Hematopoietic multipotent progenitor cell treated with erythropoietin and hydrocortisone succinate and interleukin-3 and kit ligand, for 17 days (in vitro differentiated cells): ENCODE measurements around the gene PYGO1.
"Not testable (repeated sequence)": the region's sequence is repeated elsewhere in the genome, so short reads cannot be mapped to it uniquely, and the experiment has no call there.

Source experiments
- DNase-seq: peaks from one replicate; pipeline ENCODE4 v3.0.0-alpha.2; 2015; ENCODE audit warnings: low spot score

Gene PYGO1

DNA sequence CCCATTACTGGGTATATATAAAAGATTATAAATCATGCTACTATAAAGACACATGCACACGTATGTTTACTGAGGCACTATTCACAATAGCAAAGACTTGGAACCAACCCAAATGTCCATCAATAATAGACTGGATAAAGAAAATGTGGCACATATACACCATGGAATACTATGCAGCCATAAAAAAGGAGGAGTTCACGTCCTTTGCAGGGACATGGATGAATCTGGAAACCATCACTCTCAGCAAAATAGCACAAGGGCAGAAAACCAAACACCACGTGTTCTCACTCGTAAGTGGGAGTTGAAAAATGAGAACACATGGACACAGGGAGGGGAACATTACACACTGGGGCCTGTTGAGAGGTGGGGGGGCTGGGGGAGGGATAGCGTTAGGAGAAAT lies 82.7 kb downstream of the PYGO1 start:
- not testable (repeated sequence) for DNase-seq

DNA sequence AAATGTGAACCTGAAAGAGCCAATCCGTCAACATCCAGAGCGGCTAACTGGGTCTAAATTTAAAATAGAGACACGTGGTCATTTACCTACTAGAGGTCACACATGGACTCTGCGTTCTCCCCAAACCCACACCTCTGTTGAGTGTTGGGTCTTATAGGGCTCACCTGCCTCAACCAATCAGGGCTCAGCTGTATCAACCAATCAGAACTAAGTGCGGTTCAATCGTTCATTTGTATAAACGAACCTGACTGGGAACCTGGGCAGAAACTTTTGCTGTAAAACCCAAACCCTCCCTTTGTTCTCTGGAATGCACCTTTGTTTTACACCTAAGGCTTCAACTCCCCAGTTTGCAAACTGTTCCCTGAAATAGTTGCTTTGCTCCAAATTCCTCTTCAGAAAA lies 89.0 kb downstream of the PYGO1 start:
- DNase-seq, result no peak

DNA sequence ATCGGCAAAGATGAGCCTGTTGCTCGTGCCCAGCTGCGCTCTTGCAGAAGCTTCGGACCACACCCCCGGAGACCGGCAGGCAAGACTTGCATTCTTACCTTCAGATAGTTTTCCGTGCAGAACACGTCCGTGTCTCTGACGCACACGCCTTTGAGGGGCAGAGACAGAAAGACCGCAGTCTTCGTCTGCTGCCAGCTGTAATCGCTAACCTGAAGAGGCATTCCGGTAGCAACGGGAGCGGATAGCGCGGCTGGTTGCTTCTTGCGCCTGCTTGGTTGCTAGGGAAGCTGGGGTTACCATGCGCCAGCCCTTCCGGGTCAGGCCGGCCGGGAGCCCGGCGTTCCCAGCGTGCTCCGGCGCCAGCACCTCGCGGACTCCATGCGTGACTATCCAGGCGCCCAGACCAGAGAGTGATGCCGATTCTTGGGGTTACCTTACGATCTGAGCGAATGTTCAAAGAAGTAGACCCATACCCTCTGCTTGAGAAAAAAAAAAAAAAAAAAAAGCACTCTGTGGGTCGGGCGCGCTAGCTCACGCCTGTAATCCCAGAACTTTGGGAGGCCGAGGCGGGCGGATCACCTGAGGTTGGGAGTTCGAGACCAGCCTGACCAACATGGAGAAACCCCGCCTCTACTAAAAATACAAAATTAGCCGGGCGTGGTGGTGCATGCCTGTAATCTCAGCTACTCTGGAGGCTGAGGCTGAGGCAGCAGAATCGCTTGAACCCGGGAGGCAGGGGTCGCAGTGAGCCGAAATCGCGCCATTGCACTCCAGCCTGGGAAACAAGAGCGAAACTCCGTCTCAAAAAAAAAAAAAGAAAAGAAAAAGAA lies 89.8 kb downstream of the PYGO1 start:
- not testable (repeated sequence) for DNase-seq

DNA sequence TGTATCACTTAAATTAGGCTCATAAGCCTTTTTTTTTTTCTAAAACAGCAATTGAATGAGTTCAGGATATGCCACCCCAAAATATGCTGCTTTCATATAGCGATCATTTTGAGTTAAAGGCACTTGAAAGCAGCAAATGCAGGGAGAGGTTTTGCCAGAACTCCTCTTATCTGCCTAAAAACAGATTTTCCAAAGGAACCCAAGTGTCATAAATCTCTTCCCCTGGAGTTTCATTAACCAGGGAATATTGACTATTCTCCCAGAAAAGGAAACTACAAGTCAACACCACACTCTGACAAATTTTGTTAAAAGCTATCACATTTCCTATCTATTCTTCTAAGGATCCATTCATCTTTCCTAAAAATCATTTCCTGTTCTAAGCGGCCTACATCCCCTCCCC lies 91.4 kb downstream of the PYGO1 start:
- no peak for DNase-seq

DNA sequence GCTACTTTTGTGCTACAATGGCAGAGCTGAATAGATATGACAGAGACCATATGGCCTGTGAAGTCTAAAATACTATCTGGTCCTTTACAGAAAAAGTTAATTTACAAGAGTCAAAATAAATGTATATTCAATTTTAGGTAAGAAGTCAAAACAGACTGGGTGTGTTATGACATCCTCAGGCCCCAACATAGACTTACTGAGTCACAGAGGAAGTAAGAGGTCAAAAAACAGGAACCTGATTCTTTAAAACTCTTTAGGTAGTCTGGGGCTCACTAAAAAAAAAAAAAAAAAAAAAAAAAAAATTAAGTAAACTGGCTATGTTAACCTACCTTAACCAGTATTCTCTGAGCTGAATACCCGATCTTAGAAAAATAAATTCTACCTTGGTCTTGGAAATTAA lies 93.2 kb downstream of the PYGO1 start:
- DNase-seq, result no peak

DNA sequence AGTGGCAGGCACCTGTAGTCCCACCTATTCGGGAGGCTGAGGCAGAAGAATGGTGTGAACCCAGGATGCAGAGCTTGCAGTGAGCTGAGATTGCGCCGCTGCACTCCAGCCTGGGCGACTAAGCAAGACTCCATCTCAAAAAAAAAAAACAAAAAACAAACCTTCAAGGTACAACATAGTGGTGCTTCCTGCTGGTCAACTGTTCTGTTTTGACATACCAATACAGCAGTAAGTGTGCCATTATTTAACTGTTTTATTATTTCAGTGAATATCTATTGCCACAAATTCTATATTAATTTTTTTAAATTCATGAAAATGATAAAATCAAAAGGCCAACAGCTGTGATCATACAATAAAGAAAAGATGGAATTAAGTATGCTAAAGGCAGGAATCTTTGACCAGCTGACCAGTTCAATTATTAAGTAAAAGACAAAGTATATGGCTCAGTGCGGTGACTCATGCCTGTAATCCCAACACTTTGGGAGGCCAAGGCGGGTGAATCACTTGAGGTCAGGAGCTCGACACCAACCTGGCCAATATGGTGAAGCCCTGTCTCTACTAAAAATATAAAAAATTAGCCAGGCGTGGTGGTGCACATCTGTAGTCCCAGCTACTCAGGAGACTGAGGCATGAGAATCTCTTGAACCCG lies 99.1 kb downstream of the PYGO1 start:
- not testable (repeated sequence) for DNase-seq
